T-helper 22 cell (primary cell): ENCODE measurements around the gene THRA.

Experiments
- DNase-seq: peaks from one replicate; pipeline ENCODE4 v3.0.0-alpha.2; 2020; ENCODE audit warnings: low read depth

THRA gene

GRCh38 chr17:40064971-40065768, 2.4 kb downstream of the THRA start:
- DNase-seq: no peak

GRCh38 chr17:40065769-40066510, 3.2 kb downstream of the THRA start:
- DNase-seq: no peak

- no peak for DNase-seq
These were observed 4.9 kb downstream of the THRA start for GRCh38 chr17:40067710-40068109.

- DNase-seq: no peak
These were observed 5.4 kb downstream of the THRA start for GRCh38 chr17:40068129-40068581.

- DNase-seq: no peak
These were observed 5.8 kb downstream of the THRA start for GRCh38 chr17:40068584-40068916.

GRCh38 chr17:40068917-40069750, 6.4 kb downstream of the THRA start:
- DNase-seq: peak; percentile 59

GRCh38 chr17:40069751-40070708, 7.3 kb downstream of the THRA start:
- DNase-seq: peak; percentile 35

GRCh38 chr17:40070709-40071312, 8.0 kb downstream of the THRA start:
- DNase-seq: no peak

GRCh38 chr17:40071313-40072039, 8.7 kb downstream of the THRA start:
- no peak for DNase-seq

- no peak for DNase-seq
These were observed 9.4 kb downstream of the THRA start for GRCh38 chr17:40072040-40072734.

- DNase-seq: no peak
These were observed 10.1 kb downstream of the THRA start for GRCh38 chr17:40072735-40073346.

- no peak for DNase-seq
These were observed 10.8 kb downstream of the THRA start for GRCh38 chr17:40073454-40074174.

GRCh38 chr17:40074175-40074512, 11.4 kb downstream of the THRA start:
- DNase-seq: no peak

GRCh38 chr17:40074871-40075200, 12.1 kb downstream of the THRA start:
- DNase-seq: no peak

GRCh38 chr17:40075201-40075941, 12.6 kb downstream of the THRA start:
- peak; percentile 28 for DNase-seq

- no peak for DNase-seq
These were observed 13.3 kb downstream of the THRA start for GRCh38 chr17:40075942-40076498.

- DNase-seq: no peak
These were observed 13.8 kb downstream of the THRA start for GRCh38 chr17:40076591-40076990.

- no peak for DNase-seq
These were observed 16.8 kb downstream of the THRA start for GRCh38 chr17:40079545-40079944.
